SHP77 treated with DMSO at 0.1 percent for 48 hours (cell line): Measurements from ENCODE around the gene ECT2.
"Not testable (repeated sequence)": the region's sequence is repeated elsewhere in the genome, so short reads cannot be mapped to it uniquely, and the experiment has no call there.

Experiments used
- DNase-seq: peaks from one replicate; lab custom pipeline; 2025; lab: John Stamatoyannopoulos, UW

Gene ECT2

DNA sequence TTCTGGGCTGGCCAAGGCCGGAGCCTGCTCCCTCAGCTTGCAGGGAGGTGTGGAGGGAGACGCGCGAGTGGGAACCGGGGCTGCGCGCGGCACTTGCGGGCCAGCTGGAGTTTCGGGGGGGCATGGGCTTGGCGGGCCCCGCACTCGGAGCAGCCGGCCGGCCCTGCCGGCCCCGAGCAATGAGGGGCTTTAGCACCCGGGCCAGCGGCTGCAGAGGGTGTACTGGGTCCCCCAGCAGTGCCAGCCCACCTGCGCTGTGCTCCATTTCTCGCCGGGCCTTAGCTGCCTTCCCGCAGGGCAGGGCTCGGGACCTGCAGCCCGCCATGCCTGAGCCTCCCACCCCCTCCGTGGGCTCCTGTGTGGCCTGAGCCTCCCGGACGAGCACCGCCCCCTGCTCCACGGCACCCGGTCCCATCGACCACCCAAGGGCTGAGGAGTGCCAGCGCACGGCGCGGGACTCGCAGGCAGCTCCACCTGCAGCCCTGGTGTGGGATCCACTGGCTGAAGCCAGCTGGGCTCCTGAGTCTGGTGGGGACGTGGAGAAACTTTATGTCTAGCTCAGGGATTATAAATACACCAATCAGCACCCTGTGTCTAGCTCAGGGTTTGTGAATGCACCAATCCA is 116.3 kb downstream of the ECT2 start:
- DNase-seq, result not testable (repeated sequence)

DNA sequence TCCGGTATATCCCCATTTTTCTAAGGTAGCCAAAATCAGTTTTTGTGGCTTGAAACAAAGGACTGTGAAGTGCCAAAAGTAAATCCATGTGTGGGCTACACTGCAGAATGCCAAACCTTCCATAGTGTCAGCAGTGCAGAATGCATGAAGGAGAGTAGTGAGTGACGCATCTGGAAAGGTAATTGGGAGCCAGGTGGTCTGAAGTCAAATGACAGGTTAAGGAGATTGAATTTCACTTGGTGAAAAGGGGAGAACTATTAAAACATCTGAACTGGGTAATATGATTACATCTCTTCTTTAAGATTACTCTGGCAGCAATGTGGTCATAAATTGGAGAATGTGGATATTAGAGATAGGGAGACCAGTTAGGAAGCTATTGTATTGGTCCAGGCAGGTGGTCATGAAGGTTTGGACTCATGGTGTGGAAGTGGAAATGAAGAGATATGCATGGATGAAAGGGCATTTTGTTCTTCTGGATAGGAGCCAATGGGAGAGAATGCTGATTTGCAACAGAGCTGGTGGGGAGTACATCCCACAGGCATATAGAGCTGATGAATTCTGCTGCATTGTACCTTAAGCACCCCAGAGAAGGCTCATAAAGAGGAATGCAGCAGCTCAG is 118.2 kb downstream of the ECT2 start:
- DNase-seq, result no peak

GRCh38 chr3:172869368-172869771 is 118.8 kb downstream of the ECT2 start:
- no peak for DNase-seq

DNA sequence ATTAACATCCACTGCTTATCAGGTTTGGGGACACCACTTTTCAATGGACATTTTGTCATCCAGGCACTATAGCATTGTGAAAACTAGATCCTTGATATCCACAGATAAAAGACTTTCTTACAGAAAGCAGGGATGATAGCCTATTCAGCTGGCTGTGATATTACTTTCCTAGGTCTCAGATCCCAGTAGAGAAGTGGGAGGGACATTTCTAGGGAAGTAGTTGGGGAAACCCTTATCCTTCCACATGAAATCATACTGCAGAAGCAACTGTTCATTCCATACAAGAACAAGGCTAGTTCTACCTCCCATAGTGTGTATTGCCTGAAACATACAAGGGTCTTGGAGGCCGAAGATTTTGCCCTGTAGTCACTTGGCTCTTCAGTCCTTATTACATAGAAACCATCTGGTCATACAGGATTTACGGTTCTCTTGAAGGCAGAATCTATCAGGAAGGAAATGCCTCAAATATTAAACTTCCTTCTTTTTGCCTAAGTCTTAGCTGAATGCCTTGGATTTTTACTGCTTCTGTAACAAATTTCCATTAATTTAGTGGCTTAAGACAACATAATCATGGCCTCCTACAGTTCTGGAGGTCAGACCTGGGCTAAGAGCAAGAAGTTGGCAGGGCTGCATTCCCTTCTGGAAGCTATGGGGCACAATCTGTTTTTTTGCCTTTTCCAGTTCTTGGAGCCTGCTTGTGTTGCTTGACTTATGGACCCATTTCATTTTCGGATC is 119.4 kb downstream of the ECT2 start:
- no peak for DNase-seq
